HG03354 (cell line): Measurements from ENCODE around the gene TMED8.
"Not testable (repeated sequence)": the region's sequence is repeated elsewhere in the genome, so short reads cannot be mapped to it uniquely, and the experiment has no call there.

ENCODE experiments used
- ATAC-seq: cut with Tn5 transposase; IDR thresholded peaks from one replicate; pipeline ENCODE4 v1.9.1; 2021; ENCODE audit warnings: mild to moderate bottlenecking; ENCODE audit not compliant: unreplicated experiment, poor library complexity, severe bottlenecking

TMED8 gene

DNA sequence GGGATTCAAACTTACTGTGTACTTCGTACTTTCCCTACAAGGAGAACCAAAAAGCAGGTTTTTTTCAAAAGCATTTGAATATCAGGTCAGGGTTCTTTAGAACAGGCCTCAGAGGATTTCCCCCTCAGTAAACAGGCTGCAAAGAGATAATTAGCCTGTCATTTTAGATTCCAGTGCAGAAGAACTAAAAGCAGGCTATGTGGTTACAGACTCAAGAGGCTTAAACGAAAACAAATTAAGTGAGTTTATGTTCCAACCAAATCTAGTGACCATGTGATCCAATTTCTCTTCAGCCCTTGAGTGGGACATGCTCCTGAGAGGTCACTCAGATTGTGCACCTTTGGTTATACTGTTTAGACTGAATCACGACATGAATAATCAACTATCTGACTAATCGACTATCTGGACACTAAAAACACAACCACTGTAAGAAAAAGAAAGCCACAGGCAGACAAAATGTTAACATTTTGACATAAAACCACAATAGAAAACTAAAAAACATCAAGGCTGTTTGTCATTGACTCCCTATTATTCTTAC is 4.5 kb downstream of the TMED8 start:
- peak; percentile 40 for ATAC-seq

DNA sequence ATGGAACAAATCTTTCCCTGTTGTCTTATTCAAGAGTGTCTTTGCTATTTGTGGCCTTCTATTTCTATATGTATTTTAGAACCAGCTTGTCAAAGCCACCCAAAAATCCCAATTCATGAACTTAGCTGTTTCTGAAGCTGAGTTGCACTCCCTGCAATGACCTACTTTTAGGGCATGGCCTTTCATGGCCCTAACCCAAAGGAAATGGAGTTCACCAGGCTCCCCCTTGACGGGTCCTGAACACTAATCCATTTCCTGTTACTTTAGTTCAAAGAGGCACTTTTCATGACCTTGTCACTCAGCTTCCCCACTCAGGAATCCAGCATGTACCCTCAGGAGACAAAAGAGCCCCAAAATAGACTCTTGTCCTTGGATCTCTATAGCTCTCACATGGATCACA is 7.6 kb downstream of the TMED8 start:
- ATAC-seq, result no peak

DNA sequence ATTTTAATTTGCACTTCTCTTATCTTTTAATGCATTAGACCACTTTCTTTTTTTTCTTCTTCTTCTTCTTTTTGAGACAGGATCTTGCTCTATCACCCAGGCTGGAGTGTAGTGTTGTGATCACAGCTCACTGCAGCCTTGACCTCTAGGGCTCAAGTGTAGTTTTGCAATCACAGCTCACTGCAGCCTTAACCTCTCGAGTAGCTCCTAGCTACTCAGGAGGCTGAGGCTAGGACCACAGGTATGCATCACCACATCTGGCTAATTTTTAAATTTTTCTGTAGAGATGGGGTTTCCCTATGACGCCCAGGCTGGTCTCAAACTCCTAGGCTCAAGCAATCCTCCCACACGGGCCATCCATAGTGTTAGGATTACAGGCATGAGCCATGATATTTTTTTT is 12.7 kb downstream of the TMED8 start:
- peak; percentile 69 for ATAC-seq

DNA sequence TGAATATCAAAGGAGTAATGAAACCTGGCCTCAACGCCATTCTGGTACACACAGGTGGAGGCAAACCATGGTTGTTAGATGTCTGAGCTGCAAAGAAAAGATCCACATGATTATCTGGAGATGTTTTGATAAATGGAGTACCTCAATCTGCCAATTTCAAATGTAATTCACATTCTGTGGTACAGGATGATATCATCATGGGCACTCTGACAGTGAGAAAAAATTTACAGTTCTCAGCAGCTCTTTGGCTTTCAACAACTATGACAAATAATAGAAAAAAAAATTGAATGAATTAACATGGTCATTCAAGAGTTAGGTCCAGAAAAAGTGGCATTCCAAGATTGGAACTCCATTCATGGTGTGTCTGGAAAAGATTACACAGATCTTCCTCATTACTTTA is 17.3 kb downstream of the TMED8 start:
- ATAC-seq, result no peak

DNA sequence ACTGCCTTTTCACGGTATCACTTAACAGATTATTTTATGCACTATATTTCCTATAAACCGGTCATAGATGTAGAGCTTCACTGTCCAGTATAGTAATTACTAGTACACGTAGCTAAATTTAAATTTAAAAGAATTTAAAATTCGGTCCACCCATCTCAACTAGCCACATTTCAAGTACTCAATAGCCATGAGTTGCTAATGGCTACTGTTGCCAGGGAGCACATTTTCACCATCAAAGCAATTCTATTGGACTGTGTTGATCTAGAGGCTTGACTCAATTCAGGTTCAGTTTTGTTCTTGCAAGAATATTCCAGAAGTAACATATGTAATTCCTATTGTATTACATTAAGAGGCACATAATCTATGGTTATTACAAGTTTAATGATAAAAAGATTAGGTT is 20.0 kb downstream of the TMED8 start:
- ATAC-seq, result no peak

DNA sequence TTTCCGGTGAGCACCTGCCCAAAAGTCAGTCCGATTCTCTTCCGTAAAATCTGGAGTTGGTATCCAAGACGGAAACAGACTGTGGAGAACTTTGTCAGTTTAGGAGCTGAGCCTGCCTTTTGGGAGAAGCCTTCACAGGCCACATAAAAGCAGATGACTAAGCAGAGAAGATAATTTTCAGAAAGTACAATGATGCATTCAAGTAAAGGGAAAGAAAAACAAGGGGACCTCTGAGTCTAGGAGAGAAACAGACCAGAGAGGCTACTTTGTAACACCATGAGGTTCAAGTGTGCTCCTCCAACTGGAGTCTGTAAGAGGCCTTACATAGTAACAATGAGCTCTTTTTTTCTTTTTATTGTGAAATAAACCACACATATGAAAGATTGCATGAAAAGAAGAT is 21.1 kb downstream of the TMED8 start:
- ATAC-seq, result no peak

DNA sequence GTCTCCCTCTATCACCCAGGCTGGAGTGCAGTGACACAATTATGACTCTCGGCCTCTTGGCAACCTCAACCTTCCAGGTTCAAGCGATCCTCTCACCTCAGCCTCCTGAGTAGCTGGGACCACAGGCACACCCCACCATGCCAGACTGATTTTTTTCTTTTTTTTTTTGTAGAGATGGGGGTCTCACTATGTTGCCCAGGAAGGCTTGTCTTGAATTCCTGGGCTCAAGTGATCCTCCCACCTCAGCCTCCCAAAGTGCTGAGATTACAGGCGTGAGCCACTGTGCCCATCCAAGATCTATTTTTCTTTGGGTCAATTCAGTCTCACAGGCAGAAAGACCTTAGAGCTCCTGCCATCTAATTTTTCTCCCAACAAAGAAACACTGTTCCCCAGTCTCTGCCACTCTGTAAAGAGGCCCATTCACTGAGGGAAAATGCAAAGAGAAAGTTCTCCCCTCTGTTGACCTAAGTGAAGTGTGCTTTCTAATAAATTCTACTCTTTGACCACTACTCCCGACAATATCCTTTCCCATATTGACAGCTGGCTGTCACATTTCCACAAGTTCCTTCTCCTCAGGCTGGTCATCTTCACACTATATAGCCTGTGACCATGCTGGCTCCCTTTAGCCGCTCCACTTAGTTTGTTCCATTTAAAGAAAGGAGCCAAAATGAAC is 23.3 kb downstream of the TMED8 start:
- no peak for ATAC-seq

DNA sequence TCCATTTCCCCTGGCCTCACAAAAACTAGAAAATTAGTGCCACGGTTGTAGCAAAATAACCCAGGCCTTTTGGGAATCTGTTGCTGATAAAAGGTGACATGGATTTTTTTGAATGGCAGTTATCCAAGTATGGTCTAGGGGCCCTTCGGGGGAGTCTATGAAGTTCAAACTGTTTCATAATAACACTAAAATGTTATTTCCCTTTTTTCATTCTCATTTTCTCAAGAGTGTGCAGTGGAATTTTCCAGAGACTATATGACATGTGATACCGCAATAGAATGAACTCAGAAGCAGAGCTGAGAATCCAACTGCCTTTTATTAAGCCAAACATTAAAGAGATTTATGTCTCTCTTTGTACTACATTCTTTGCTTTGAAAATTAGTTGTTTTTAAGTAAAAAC is 29.1 kb downstream of the TMED8 start:
- ATAC-seq, result no peak

DNA sequence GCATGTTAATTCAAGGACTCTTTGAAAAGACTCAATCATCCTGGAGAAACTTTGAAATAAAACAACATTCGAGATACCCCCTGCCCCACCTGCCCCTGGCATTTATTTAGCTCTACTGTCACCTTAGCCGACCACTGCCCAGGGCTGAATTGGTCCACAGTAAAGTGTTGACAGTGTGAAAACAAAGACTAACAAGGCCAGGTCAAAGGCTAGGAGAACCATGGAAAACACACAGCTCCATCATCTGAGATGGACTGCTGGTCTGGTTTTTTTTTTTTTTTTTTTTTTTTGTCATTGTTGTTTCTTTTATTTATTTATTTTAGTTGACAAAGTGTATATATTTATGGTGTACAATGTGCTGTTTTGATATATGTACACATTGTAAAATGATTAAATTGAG is 30.4 kb downstream of the TMED8 start:
- no peak for ATAC-seq

DNA sequence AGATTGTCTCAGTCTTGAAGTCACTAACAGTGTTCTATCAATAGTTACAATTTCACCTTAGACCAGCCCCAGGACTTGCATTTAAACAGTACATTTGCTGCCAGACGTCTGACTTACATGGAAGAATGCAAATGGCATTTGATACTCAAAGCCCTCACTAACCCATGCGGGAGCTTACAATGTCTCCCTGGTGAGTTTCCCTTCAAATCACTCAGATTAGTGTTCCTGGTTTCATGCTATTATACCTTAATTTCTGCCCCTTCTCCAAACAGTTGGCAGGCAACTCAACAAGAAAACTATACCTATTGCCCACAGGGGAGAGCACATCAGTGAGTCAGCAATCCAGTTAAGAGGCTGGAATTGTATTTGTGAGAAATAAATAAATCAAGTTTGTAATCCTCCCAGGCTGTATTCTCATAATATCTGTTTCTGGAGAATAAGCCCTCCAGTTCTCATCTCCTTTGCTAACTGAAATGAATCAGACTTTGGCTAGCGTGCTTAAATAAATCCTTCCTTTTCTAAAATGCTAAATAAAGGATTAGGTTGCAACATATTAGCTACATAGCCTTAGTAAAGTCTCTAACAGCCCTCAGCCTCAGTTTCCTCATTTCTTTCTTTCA is 32.4 kb downstream of the TMED8 start:
- no peak for ATAC-seq

DNA sequence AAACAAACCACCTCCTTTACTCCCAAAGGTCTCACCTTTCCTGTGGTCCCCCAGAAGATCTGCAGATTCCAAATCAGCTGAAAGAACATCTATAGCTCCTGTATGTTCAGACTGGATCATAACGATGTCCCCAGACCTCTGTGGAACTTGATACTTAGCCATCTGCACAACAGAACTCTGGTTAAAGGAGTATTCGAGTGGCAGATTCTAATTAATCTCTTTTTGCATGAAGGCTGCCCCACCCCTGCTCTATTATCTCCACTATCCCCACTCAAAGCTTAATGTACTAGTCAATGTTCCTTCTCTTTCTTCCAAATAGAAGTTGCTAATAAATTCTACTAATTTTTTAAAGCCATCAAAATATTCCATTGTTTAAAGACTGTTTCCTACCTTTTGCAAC is 33.2 kb downstream of the TMED8 start:
- ATAC-seq, result no peak

DNA sequence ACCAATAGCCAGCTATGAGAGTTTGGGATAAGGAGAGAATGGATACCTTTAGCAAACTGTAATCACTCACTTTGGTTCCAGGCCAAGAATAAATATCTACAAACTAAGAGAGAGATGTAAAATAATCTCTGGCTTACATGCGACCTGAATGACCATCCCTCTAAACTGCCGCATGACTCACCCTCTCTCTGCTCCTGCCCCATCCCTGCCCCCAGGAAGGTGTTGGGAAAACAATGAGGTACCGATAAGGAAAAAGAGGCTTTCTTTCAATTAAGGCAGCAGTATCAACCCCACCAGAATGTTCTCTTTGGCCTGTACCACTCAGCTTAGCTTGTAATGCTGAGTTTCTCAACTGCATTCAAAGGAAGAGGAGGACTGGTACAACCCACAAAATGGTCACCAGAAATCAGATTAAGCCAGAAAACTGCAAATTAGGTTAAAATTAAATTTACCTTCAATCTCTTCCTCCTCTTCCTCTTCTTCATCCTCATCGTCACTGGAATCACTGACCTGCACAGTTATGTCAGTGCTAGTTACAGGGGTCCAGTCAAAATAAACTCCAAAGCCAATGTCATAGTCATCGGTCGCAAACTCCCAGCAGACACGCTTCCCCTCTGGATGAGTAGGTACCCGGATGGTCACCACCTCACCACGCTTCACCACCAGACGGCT is 34.0 kb downstream of the TMED8 start:
- no peak for ATAC-seq

DNA sequence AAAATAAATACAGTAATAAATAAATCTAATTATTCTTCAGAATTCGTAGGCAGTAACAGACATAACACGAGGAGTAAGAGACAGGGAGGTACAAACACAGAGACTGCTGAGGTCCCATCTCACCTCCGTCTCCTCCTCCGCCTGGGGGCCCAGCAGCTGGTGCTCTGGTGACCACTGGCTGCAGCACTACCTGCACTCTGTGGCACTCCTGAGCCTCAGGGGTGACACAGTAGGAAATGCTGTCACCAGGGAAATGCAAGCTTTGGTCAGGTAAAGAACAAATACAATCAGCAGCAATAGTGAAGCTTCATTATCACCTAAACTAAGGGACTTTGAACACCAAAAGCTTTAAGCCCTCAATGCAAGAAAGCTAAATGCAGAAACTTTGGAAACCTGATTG is 36.5 kb downstream of the TMED8 start:
- ATAC-seq, result no peak

DNA sequence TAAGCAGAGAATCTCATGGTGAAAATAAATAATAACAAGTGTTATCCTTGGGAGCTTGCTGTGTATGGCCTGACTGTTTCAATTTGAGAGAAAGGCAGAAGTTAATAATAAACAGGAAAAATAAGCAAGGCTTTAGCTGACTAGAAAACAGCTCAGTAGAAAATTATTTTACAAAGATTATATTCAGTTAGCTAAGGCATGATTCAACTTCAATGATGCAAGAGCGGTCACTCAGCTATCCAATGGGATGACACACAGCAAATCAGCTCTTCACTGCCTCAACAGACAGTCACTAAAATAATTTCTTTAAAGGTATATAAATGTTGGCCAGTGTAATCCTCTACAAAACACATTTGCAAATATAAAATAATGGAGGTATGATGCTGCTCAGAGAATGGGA is 37.5 kb downstream of the TMED8 start:
- ATAC-seq, result no peak

DNA sequence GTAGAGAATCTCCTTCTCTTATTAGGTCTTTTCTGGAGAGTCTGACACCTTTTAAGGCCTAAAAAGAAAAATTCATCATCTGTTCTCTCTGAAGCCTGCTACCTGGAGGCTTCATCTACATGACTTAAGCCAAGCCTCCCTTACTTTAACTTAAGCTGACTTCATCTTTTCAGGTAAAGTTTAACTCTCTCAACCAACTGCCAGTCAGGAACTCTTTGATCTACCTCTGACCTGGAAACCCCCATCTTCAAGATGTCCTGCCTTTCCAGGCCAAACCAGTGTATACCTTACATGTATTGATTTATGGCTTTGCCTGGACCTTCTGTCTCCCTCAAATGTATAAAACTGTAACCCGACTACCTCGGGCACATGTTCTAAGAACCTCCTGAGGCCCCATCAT is 38.6 kb downstream of the TMED8 start:
- ATAC-seq, result no peak

DNA sequence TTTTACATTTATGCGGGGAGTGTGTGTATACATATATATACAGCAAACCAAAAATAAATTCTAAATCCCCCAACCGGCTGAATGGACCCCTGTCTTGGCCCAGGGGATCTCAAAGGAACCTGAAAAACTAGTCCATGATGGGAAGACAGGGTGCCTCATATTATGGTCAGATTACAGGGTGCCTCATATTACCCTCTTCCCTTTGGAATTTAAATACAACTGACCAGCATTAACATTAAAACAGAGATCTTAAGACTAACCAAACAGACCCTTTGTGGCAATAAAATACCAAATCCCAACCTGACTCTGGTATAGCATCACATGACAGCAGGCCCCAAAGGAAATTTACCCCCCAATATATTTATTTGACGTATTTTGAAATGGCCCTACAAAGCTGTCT is 39.0 kb downstream of the TMED8 start:
- ATAC-seq, result no peak

DNA sequence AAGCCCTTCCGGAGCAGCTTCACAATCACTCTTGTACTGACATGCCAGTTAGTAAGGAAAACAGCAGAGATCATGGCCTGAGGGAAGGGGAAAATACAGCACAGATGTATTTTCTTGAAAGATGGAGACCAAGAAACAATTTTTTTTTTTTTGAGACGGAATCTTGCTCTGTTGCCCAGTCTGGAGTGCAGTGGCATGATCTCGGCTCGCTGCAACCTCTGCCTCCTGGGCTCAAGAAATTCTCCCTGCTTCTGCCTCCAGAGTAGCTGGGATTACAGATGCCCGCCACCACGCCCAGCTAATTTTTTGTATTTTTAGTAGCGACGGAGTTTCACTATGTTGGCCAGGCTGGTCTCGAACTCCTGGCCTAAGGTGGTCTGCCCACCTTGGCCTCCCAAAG is 39.6 kb downstream of the TMED8 start:
- not testable (repeated sequence) for ATAC-seq

DNA sequence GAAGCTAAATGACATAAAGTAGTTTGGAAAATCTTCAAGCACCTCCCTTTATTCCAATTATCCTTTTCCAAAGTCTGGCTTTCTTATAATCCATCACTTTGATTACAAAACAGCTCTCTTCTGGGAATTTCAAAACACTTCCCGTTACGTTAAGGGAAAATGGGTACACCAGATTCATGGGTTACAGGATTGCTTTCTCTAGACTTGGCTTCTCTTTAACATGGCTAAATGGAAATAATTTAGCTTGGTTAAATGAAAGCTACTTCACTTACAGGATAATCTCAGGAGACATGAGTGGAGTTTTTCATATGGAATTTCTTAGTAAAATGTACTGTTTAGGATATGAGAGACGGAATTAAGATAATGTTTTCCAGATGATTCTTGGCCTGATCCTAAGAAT is 41.3 kb downstream of the TMED8 start:
- no peak for ATAC-seq

DNA sequence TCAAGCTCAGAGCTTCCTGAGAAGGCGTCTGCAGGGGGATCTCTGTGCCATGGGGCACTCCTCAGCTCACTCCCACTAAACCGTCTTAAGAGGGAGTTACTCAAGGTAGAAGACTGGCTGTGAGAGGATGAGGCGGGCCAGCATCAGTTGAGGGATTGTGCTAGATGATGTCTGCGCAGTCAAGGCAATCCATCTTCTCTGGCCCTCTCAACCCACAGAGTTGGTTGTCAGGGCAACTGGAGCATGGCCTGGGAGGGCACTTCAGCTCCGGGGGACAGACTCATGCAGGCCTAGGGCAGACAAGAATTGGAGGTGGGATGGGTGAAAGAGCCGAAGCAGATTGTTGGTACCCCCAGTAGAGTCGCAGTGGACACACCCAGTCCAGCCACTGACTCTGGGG is 47.0 kb downstream of the TMED8 start:
- no peak for ATAC-seq

DNA sequence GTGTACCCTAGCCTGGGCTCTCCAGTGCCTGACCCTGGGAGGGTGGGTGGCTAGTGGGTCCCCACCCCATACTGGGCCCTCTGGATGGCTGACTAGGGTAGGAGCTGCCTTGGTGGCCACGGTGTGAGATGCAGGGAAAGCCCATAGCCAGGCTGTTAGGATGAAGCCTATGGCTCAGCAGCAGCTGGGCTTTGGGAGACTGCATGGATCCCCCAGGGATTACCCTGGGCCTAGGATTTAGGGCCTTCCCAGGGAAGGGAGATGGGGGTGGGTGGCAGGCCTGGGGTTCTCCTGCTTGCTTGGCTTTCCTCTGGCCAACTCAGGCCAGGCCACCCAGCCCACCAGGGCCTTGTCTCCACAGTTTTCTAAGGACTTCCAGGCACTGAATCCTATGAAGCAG is 49.8 kb downstream of the TMED8 start:
- no peak for ATAC-seq

DNA sequence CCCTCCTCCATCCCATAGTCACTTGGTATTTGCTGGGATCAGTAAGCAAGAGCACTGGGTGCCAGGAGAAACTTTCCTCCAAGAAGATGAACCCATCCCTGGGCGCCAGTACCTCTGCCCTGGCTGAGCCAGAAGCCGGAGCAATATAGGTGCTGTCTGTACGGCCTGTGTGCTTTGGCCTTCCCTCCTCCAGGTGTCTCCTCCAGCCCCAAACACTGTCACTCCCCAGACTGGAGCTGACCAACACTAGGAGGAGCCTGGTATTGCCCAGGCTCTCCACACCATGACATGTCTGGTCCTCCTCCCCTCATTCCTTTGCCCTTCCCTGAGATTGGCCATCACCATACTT is 51.2 kb downstream of the TMED8 start:
- no peak for ATAC-seq
